ENCODE measurements around the gene CHST11. TPM values are rescaled to one million over a fixed set of nuclear protein-coding genes. Genes with fewer than 3 reads are reported as not detected.

CHST11 gene
- total RNA-seq, 2 donors from 2014 or later: 4.6 to 14.5 TPM

- 68 to 94% methylated on average over 5 of the region's 5 CpGs for WGBS, 2 donors
- TF ChIP-seq, protein P1, sequence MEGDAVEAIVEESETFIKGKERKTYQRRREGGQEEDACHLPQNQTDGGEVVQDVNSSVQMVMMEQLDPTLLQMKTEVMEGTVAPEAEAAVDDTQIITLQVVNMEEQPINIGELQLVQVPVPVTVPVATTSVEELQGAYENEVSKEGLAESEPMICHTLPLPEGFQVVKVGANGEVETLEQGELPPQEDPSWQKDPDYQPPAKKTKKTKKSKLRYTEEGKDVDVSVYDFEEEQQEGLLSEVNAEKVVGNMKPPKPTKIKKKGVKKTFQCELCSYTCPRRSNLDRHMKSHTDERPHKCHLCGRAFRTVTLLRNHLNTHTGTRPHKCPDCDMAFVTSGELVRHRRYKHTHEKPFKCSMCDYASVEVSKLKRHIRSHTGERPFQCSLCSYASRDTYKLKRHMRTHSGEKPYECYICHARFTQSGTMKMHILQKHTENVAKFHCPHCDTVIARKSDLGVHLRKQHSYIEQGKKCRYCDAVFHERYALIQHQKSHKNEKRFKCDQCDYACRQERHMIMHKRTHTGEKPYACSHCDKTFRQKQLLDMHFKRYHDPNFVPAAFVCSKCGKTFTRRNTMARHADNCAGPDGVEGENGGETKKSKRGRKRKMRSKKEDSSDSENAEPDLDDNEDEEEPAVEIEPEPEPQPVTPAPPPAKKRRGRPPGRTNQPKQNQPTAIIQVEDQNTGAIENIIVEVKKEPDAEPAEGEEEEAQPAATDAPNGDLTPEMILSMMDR (IDR thresholded peaks at IDR 0.05): no peak
- TF ChIP-seq POLR2A (IDR thresholded peaks at IDR 0.05): no peak
- Histone ChIP-seq H3K27ac (no peak overlapping the region), H3K4me3 (no peak overlapping the region), H3K36me3 (replicated peaks in 1 of 2; ENCODE audit: insufficient read depth in 1 of 2, low read depth in 2 of 2) (no peaks in the 10 kb centered on the region), H3K9me3 (no peaks in the 10 kb centered on the region), H3K27me3 (no peaks in the 10 kb centered on the region), H3K4me1 (peaks cover 3% of the 10 kb centered on the region)
- DNase-seq (no peak), ATAC-seq (no peak)
- intact Hi-C loops (cut with DNase I): no loop called here
Observed at GRCh38 chr12:104593482-104593881, 136.7 kb downstream of the CHST11 start.

DNA sequence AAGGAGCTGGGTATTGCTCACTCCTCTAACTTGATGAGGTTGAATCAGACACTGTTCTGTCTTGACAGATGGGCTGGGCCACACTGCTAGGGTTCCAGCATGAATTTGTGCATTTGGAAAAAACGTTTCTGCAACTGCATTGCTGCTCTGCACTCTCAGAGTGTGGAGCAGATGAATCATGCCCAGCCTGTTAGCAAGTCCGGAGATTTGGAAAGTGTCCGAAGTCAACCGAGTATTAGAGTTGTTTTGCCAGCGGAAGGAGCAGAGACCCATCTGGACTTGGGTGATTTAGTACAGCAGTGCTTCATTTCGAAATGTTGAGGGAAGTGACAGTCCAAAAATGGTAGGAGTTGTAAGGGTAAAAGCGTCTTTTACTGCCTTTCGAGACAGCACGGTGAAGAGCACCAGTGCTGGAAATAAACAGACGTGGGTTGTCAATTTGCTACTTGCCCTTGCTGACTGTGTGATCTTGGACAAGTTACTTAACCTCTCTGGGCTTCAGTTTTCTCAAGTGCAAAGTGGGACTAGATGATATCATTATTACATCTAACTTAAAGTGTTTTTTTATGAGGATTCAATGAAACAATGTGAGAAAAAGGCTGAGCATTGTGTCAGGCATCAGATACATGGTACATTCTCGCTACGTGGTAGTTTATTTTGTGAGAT, 139.5 kb downstream of the CHST11 start:
- ATAC-seq (peak; percentile 34), DNase-seq (peak in 1 of 4 donors; percentile 49)
- Histone ChIP-seq H3K4me1 (peaks cover 21% of the 10 kb centered on the region), H3K4me3 (no peak overlapping the region), H3K27ac (no peak overlapping the region), H3K9me3 (no peaks in the 10 kb centered on the region), H3K36me3 (replicated peaks in 1 of 2; ENCODE audit: insufficient read depth in 1 of 2, low read depth in 2 of 2) (no peaks in the 10 kb centered on the region), H3K27me3 (no peaks in the 10 kb centered on the region)
- intact Hi-C loops (cut with DNase I): no loop called here
- WGBS, 2 donors: 68 to 70% methylated on average over 12 of the region's 12 CpGs
- no peak for TF ChIP-seq POLR2A (IDR thresholded peaks at IDR 0.05)
- TF ChIP-seq, protein P1 (IDR thresholded peaks at IDR 0.05): no peak

DNA sequence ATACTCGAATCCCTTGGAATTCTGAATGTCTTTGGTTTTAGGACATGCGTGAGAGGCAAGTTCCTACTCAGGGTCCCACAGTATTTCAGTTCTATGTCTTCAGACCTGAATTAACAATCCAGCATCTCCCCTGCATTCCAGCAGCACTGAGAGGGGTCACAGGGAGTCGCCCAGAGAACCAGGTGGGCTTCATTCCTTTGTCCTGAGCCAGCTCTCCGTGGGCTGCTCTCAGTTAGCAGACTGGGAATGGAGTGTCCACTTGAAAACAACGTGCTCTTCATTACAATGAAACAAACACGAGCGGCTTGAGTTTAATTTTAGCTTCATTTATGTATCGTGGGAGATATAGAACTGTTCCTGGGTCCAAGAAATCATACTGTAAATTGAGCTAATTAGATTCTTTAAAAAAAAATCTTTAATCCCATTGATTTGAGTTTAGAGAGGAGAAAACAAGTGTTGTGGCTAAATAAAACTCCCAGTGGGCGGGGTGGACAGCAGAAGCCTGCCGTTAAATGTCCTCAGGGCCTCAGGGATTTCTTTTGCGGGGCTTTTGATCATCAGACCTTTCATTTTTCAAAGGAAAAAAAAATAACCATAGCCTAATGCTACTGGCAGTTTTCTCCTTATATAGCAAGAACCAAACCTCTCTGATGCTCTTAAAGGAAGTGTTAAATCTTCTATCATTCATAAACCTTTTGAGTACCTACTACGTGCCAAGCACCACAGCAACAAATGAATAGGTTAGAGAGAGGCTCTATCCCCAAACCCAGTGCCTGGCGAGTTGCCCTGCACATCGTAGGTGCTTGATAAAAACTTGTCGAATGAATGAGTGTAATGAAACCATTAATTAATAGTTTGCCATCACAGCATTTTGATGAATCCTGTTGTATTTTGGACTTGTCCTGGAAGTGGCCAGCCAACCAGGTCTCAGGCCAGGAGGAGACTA, 140.4 kb downstream of the CHST11 start:
- Histone ChIP-seq H3K4me3 (no peak overlapping the region), H3K9me3 (no peaks in the 10 kb centered on the region), H3K4me1 (peaks cover 21% of the 10 kb centered on the region), H3K27ac (no peak overlapping the region), H3K27me3 (no peaks in the 10 kb centered on the region), H3K36me3 (replicated peaks in 1 of 2; ENCODE audit: insufficient read depth in 1 of 2, low read depth in 2 of 2) (no peaks in the 10 kb centered on the region)
- DNase-seq: no peak
- no peak for ATAC-seq
- WGBS, 2 donors: 74 to 76% methylated on average over 15 of the region's 15 CpGs
- intact Hi-C loops (cut with DNase I): no loop called here
- TF ChIP-seq, protein P1 (IDR thresholded peaks at IDR 0.05): no peak
- no peak for TF ChIP-seq POLR2A (IDR thresholded peaks at IDR 0.05)

DNA sequence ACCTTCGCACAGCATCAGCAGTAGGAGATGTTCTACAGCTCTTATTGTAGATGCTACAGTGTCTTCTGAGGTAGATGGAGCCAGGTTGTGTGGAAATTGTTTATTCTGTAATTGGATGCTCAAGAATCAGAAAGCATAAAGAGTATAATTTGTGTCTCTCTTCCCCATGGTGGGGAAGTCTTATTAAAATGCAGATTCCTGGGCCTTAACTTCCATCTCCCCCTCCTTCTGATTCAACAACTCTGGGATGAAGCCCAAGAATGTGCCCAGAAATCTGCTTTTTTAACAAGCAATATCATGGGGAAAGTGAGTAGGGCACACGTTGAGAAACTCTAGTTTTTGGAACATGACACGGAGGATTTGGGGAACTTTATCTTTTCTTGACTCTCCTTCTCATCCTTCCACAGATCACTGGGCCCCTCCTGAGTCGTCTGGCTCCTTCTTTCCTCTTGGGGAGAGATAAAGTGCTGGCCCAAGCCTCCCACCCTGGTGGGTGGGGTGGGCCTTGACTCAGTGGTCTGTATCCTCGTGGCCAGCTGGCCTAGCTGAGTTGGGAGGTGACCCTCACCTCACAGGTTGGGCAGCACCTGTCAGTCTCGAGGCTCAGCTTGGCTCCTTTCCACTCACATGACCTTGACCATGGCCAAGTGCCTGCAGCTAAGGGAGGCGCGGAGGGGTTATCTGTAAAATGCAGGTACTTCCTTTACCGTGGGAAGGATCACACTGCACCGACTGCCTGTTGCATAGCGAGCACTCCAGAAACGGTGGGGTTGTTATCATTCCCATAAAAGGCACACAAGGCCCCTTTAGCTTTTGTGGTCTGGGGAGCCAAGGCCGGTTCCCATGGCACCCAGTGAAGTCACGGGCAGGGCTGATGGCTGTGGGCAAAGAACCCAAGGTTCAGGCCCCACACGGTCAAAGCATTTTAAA, 141.9 kb downstream of the CHST11 start:
- peaks cover 21% of the 10 kb centered on the region for H3K4me1 ChIP-seq
- H3K27me3 ChIP-seq: no peaks in the 10 kb centered on the region
- intact Hi-C loops (cut with DNase I): no loop called here
- TF ChIP-seq POLR2A (IDR thresholded peaks at IDR 0.05): no peak
- TF ChIP-seq, protein P1 (IDR thresholded peaks at IDR 0.05): no peak
- H3K4me3 ChIP-seq: no peak overlapping the region
- peak; percentile 58 to 77 (median 71) for DNase-seq
- peak; percentile 75 for ATAC-seq
- H3K9me3 ChIP-seq: no peaks in the 10 kb centered on the region
- H3K36me3 ChIP-seq (replicated peaks in 1 of 2; ENCODE audit: insufficient read depth in 1 of 2, low read depth in 2 of 2): no peaks in the 10 kb centered on the region
- WGBS, 2 donors: 27 to 31% methylated on average over 15 of the region's 15 CpGs
- H3K27ac ChIP-seq: peak overlapping the region in 2 of 4 donors; percentile 0 to 9
